ENCODE data around the gene C15orf62. TPM values are rescaled to one million over a fixed set of nuclear protein-coding genes. Genes with fewer than 3 reads are reported as not detected.
A peak's percentile ranks its signal among the peaks of the same experiment; 100 is the strongest.

The C15orf62 gene
- total RNA-seq, 2 experiments from 2014 or later, result 0.58 to 0.80 TPM

GRCh38 chr15:40743485-40743901, 26.3 kb upstream of the C15orf62 start:
- ChIA-PET CTCF (interaction anchor here (0.7 to 2.6 kb wide), 9 partner anchors 8 to 154 kb away, joined by 3 to 10 read pairs (median 4); partner anchors contain the start of gene RAD51), POLR2A (interaction anchor here (1.0 to 1.9 kb wide), 3 partner anchors 22 to 64 kb away, joined by 3 to 8 read pairs (median 5); partner anchors contain the start of genes DNAJC17, RAD51 and ZFYVE19)
- H3K36me3 Mint-ChIP-seq (ENCODE audit: low read depth), result peaks cover 38% of the 10 kb centered on the region
- H3K4me3 Mint-ChIP-seq, result no peak overlapping the region
- no peaks in the 10 kb centered on the region for H3K27me3 Mint-ChIP-seq
- peak; percentile 19 for DNase-seq
- peaks cover 25% of the 10 kb centered on the region for H3K4me1 Mint-ChIP-seq
- peak; percentile 25 for ATAC-seq
- peak overlapping the region; percentile 59 for H3K27ac Mint-ChIP-seq
- intact Hi-C loops (cut with DNase I, micrococcal nuclease), result loop anchor here in 1 of 2 experiments (10.0 kb wide), 1 partner anchor 151 kb away; the partner anchor contains the start of gene VPS18
- H3K9me3 Mint-ChIP-seq (ENCODE audit: low read depth), result no peaks in the 10 kb centered on the region

- DNase-seq (peak; percentile 82), ATAC-seq (peak; percentile 93)
- CTCF ChIA-PET, result interaction anchor here (0.6 to 2.6 kb wide), 15 partner anchors 9 to 160 kb away, joined by 3 to 10 read pairs (median 4); partner anchors contain the start of genes RAD51 and VPS18
- Mint-ChIP-seq H3K36me3 (ENCODE audit: low read depth) (peaks cover 32% of the 10 kb centered on the region), H3K27me3 (no peaks in the 10 kb centered on the region), H3K4me3 (peak overlapping the region; percentile 4), H3K27ac (peak overlapping the region; percentile 71), H3K9me3 (ENCODE audit: low read depth) (no peaks in the 10 kb centered on the region), H3K4me1 (peaks cover 25% of the 10 kb centered on the region)
- intact Hi-C loops (cut with DNase I, micrococcal nuclease), result loop anchor here (1.0 to 10.0 kb wide), 4 partner anchors 11 to 151 kb away; partner anchors contain the start of genes RAD51 (in 1 of the 2), RMDN3 (in 1 of the 2) and VPS18 (in 1 of the 2)
- POLR2A ChIA-PET, result interaction anchor here (0.5 to 1.9 kb wide), 6 partner anchors 12 to 1186 kb away, joined by 3 to 8 read pairs (median 4); partner anchors contain the start of genes DNAJC17, RAD51 and ZFYVE19
Measured at GRCh38 chr15:40743921-40744814, 25.6 kb upstream of the C15orf62 start.

- ChIA-PET POLR2A (interaction anchor here (0.6 to 1.9 kb wide), 2 partner anchors 18 to 21 kb away, joined by 5 to 8 read pairs; no protein-coding TSS in a partner anchor), CTCF (interaction anchor here (0.6 to 2.6 kb wide), 10 partner anchors 9 to 159 kb away, joined by 3 to 10 read pairs (median 6); partner anchors contain the start of genes RAD51 and VPS18)
- intact Hi-C loops (cut with DNase I, micrococcal nuclease), result loop anchor here (1.0 to 10.0 kb wide), 4 partner anchors 11 to 150 kb away; partner anchors contain the start of genes RAD51 (in 1 of the 2), RMDN3 (in 1 of the 2) and VPS18 (in 1 of the 2)
- no peak overlapping the region for H3K27ac Mint-ChIP-seq
- H3K4me1 Mint-ChIP-seq, result peaks cover 25% of the 10 kb centered on the region
- no peaks in the 10 kb centered on the region for H3K27me3 Mint-ChIP-seq
- no peaks in the 10 kb centered on the region for H3K9me3 Mint-ChIP-seq (ENCODE audit: low read depth)
- DNase-seq (no peak), ATAC-seq (no peak)
- no peak overlapping the region for H3K4me3 Mint-ChIP-seq
- H3K36me3 Mint-ChIP-seq (ENCODE audit: low read depth), result peaks cover 37% of the 10 kb centered on the region
Measured at GRCh38 chr15:40744815-40745152, 25.0 kb upstream of the C15orf62 start.

- intact Hi-C loops (cut with DNase I, micrococcal nuclease), result loop anchor here (1.0 to 10.0 kb wide), 3 partner anchors 35 to 148 kb away; partner anchors contain the start of gene VPS18 (in 1 of the 2)
- H3K36me3 Mint-ChIP-seq (ENCODE audit: low read depth), result peaks cover 45% of the 10 kb centered on the region
- ChIA-PET POLR2A (no interaction called here), CTCF (interaction anchor here (0.6 to 2.3 kb wide), 5 partner anchors 11 to 125 kb away, joined by 3 to 5 read pairs (median 3); no protein-coding TSS in a partner anchor)
- DNase-seq (no peak), ATAC-seq (no peak)
- peak overlapping the region; percentile 13 for H3K27ac Mint-ChIP-seq
- H3K9me3 Mint-ChIP-seq (ENCODE audit: low read depth), result no peaks in the 10 kb centered on the region
- H3K27me3 Mint-ChIP-seq, result no peaks in the 10 kb centered on the region
- peaks cover 30% of the 10 kb centered on the region for H3K4me1 Mint-ChIP-seq
- no peak overlapping the region for H3K4me3 Mint-ChIP-seq
Measured at GRCh38 chr15:40746916-40747418, 22.8 kb upstream of the C15orf62 start.

GRCh38 chr15:40747685-40748631, 21.8 kb upstream of the C15orf62 start:
- Mint-ChIP-seq H3K36me3 (ENCODE audit: low read depth) (peaks cover 45% of the 10 kb centered on the region), H3K27me3 (no peaks in the 10 kb centered on the region), H3K27ac (no peak overlapping the region), H3K4me3 (no peak overlapping the region), H3K4me1 (peaks cover 37% of the 10 kb centered on the region), H3K9me3 (ENCODE audit: low read depth) (no peaks in the 10 kb centered on the region)
- intact Hi-C loops (cut with DNase I, micrococcal nuclease), result loop anchor here in 1 of 2 experiments (2.0 to 10.0 kb wide), 2 partner anchors 35 to 147 kb away; partner anchors contain the start of gene VPS18
- ChIA-PET CTCF (interaction anchor here (1.1 to 2.3 kb wide), 3 partner anchors 34 to 124 kb away, joined by 3 to 5 read pairs (median 3); no protein-coding TSS in a partner anchor), POLR2A (no interaction called here)
- ATAC-seq (no peak), DNase-seq (no peak)

GRCh38 chr15:40749151-40749630, 20.6 kb upstream of the C15orf62 start:
- CTCF ChIA-PET, result interaction anchor here (0.6 kb wide), 1 partner anchor 490 kb away, joined by 3 read pairs; no protein-coding TSS in a partner anchor
- ATAC-seq (no peak), DNase-seq (no peak)
- POLR2A ChIA-PET, result no interaction called here
- Mint-ChIP-seq H3K36me3 (ENCODE audit: low read depth) (peaks cover 45% of the 10 kb centered on the region), H3K27ac (no peak overlapping the region), H3K4me1 (peaks cover 38% of the 10 kb centered on the region), H3K9me3 (ENCODE audit: low read depth) (no peaks in the 10 kb centered on the region), H3K27me3 (no peaks in the 10 kb centered on the region), H3K4me3 (no peak overlapping the region)
- intact Hi-C loops (cut with DNase I, micrococcal nuclease), result loop anchor here in 1 of 2 experiments (10.0 kb wide), 1 partner anchor 146 kb away; the partner anchor contains the start of gene VPS18

GRCh38 chr15:40750885-40751284, 18.9 kb upstream of the C15orf62 start:
- CTCF ChIA-PET, result interaction anchor here (1.3 to 1.7 kb wide), 2 partner anchors 20 to 32 kb away, joined by 4 read pairs; no protein-coding TSS in a partner anchor
- intact Hi-C loops (cut with DNase I, micrococcal nuclease), result no loop called here
- H3K27me3 Mint-ChIP-seq, result no peaks in the 10 kb centered on the region
- no peak overlapping the region for H3K27ac Mint-ChIP-seq
- no peak overlapping the region for H3K4me3 Mint-ChIP-seq
- no peak for ATAC-seq
- H3K4me1 Mint-ChIP-seq, result peaks cover 30% of the 10 kb centered on the region
- H3K36me3 Mint-ChIP-seq (ENCODE audit: low read depth), result peaks cover 39% of the 10 kb centered on the region
- POLR2A ChIA-PET, result no interaction called here
- no peaks in the 10 kb centered on the region for H3K9me3 Mint-ChIP-seq (ENCODE audit: low read depth)
- DNase-seq, result no peak

GRCh38 chr15:40751745-40752144, 18.0 kb upstream of the C15orf62 start:
- Mint-ChIP-seq H3K36me3 (ENCODE audit: low read depth) (peaks cover 39% of the 10 kb centered on the region), H3K27me3 (no peaks in the 10 kb centered on the region), H3K9me3 (ENCODE audit: low read depth) (no peaks in the 10 kb centered on the region), H3K27ac (no peak overlapping the region), H3K4me1 (peaks cover 29% of the 10 kb centered on the region), H3K4me3 (no peak overlapping the region)
- ATAC-seq, result no peak
- intact Hi-C loops (cut with DNase I, micrococcal nuclease), result no loop called here
- ChIA-PET POLR2A (no interaction called here), CTCF (interaction anchor here (0.6 to 1.7 kb wide), 4 partner anchors 13 to 1829 kb away, joined by 3 to 5 read pairs (median 4); no protein-coding TSS in a partner anchor)
- DNase-seq, result no peak

- Mint-ChIP-seq H3K27ac (peak overlapping the region; percentile 82), H3K27me3 (no peaks in the 10 kb centered on the region), H3K9me3 (ENCODE audit: low read depth) (no peaks in the 10 kb centered on the region), H3K4me3 (peak overlapping the region; percentile 91), H3K36me3 (ENCODE audit: low read depth) (peaks cover 26% of the 10 kb centered on the region), H3K4me1 (peaks cover 27% of the 10 kb centered on the region)
- POLR2A ChIA-PET, result no interaction called here
- peak; percentile 2 for ATAC-seq
- intact Hi-C loops (cut with DNase I, micrococcal nuclease), result loop anchor here in 1 of 2 experiments (1.0 to 2.0 kb wide), 4 partner anchors 32 to 663 kb away; partner anchors contain the start of genes CHP1, EXD1, INO80 and RTF1
- CTCF ChIA-PET, result interaction anchor here (1.3 kb wide), 1 partner anchor 10 kb away, joined by 3 read pairs; the partner anchor contains the start of gene GCHFR
- DNase-seq, result peak; percentile 39
Measured at GRCh38 chr15:40754574-40754882, 15.3 kb upstream of the C15orf62 start.
